HFF-Myc (cell line): Measurements from ENCODE around the gene C4B.
"Not testable (repeated sequence)": the region's sequence is repeated elsewhere in the genome, so short reads cannot be mapped to it uniquely, and the experiment has no call there.

Source experiments
- DNase-seq: peaks from one replicate; pipeline ENCODE4 v3.0.0-alpha.2; 2011; ENCODE audit warnings: low read depth; ENCODE audit errors: extremely low read depth
- H3K4me3 ChIP-seq: replicated peaks from 2 replicates; pipeline ENCODE4 v1.5.1; 2011; ENCODE audit warnings: low read depth, mild to moderate bottlenecking, control low read depth, low read length
- TF ChIP-seq, protein P1 (sequence below): IDR thresholded peaks from 2 replicates; pipeline ENCODE4 v1.5.1; 2012; ENCODE audit warnings: mild to moderate bottlenecking, low read depth, low read length, control low read depth; ENCODE audit errors: missing control alignments

C4B gene

DNA sequence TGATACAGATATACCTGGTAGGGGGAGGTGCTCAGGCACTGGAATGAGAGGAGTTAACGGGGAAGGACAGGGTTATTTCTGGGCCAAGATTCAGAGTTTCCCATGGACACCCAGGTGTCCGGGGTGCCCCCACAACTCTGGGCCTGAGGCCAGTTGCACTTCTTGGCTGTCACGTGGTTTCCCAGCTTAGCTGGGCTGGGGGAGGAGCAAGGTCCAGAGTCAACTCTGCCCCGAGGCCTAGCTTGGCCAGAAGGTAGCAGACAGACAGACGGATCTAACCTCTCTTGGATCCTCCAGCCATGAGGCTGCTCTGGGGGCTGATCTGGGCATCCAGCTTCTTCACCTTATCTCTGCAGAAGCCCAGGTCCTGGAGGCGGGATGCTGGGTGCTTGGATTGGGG, at the start of gene C4B:
C4B (plus strand) TSS at position 249 of the 400 bp plus-strand sequence; CDS start at position 300, 51 bp downstream.
- not testable (repeated sequence) for DNase-seq, H3K4me3 ChIP-seq

DNA sequence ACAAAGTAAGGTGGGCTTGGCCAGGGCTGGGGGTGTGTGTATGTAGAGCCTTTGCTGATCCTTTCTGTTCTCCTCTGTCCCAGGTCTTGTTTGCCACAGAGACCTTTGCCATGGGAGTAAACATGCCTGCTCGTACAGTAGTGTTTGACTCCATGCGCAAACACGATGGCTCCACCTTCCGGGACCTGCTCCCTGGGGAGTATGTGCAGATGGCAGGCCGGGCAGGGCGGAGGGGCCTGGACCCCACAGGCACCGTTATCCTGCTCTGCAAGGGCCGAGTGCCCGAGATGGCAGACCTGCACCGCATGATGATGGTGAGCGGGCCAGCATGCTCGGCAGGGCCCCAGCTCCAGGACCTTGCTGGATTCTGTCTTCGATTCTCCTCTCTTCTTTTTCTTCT, 48.9 kb upstream of the C4B start:
- no peak overlapping the region for H3K4me3 ChIP-seq
- DNase-seq, result no peak
- TF ChIP-seq, protein P1, sequence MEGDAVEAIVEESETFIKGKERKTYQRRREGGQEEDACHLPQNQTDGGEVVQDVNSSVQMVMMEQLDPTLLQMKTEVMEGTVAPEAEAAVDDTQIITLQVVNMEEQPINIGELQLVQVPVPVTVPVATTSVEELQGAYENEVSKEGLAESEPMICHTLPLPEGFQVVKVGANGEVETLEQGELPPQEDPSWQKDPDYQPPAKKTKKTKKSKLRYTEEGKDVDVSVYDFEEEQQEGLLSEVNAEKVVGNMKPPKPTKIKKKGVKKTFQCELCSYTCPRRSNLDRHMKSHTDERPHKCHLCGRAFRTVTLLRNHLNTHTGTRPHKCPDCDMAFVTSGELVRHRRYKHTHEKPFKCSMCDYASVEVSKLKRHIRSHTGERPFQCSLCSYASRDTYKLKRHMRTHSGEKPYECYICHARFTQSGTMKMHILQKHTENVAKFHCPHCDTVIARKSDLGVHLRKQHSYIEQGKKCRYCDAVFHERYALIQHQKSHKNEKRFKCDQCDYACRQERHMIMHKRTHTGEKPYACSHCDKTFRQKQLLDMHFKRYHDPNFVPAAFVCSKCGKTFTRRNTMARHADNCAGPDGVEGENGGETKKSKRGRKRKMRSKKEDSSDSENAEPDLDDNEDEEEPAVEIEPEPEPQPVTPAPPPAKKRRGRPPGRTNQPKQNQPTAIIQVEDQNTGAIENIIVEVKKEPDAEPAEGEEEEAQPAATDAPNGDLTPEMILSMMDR, result no peak

DNA sequence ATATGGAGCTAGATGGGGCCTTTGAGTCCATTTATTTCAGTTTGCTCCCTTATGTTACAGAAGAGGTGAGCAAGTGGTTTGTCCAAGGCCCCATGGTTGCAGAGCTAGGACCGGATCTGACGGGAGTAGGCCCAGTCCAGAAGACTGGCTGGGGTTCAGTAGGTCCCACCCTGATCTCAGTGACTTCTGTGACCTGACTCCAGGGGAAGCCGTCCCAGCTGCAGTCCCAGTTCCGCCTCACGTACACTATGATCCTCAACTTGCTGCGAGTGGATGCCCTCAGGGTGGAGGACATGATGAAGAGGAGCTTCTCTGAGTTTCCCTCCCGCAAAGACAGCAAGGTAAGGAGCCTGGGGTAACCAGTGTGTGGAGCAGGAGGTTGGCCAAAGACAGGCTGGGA, 48.1 kb upstream of the C4B start:
- TF ChIP-seq, protein P1, result no peak
- DNase-seq, result no peak
- H3K4me3 ChIP-seq, result no peak overlapping the region

DNA sequence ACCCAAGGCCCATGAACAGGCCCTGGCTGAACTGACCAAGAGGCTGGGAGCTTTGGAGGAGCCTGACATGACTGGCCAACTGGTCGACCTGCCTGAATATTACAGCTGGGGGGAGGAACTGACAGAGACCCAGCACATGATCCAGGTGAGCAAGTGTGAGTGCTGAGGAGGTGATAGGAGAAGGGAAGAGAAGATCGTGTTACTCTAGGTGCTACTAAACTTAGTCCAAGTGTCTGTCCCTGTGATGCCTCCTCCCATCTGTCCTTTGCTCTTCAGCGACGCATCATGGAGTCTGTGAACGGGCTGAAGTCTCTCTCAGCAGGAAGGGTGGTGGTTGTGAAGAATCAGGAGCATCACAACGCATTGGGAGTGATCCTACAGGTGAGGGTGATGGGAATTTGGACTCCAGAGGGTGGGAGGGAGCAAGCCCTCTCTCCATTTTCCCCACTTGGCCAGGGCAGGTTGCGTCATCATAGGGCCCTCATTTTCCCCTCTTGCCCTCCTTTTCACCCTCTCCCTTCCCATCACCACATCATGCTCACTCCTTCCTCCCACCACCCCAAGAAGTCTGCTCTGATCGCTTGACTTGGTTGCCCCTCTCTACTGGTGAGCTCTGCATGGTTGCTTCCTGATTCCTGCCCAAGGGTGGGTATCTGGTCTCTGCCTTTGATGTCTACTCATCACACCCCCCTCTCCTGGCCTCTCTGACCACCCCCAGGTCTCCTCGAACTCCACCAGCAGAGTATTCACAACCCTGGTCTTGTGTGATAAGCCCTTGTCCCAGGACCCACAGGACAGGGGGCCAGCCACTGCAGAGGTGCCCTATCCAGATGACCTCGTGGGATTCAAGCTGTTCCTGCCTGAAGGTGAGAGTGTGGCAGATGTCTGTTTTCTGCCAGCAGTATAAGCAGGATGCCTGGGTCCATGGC, 47.3 kb upstream of the C4B start:
- H3K4me3 ChIP-seq, result no peak overlapping the region
- TF ChIP-seq, protein P1, result no peak
- DNase-seq, result no peak

DNA sequence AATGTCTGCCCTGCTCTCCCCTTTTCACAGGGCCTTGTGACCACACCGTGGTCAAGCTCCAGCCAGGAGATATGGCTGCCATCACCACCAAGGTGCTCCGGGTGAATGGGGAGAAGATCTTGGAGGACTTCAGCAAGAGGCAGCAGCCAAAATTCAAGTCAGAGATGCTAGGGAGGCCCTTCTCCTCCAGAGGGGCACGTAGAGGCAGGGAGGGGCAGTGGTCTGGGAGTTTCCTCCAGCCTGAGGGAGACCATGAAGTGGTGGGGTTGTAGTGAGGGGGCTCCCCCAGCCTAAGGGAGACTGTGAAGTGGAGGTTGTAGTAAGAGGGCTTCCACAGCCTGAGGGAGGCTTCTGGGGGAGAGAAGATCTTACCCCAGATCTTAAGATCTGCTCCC, 46.7 kb upstream of the C4B start:
- H3K4me3 ChIP-seq, result no peak overlapping the region
- DNase-seq, result no peak
- TF ChIP-seq, protein P1, result no peak

DNA sequence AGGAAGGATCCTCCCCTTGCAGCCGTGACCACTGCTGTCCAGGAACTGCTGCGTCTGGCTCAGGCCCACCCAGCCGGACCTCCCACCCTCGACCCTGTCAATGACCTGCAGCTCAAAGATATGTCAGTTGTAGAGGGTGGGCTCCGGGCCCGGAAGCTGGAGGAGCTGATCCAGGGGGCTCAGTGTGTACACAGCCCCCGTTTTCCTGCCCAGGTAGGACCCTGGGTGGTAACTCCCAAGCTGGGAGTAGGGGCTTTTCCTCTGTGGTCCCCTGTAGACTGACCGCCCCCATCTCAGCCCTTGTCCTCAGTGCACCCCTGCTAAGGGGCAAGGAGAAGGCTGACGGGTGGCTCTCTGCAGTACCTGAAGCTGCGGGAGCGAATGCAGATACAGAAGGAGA, 46.3 kb upstream of the C4B start:
- TF ChIP-seq, protein P1, result no peak
- no peak overlapping the region for H3K4me3 ChIP-seq
- no peak for DNase-seq

GRCh38 chr6:31968791-31969711, 45.5 kb upstream of the C4B start:
- no peak overlapping the region for H3K4me3 ChIP-seq
- TF ChIP-seq, protein P1, result no peak
- DNase-seq, result no peak
